Liver (tissue), 9 donors: Measurements from ENCODE around the gene RPTOR. TPM values are rescaled to one million over a fixed set of nuclear protein-coding genes. Genes with fewer than 3 reads are reported as not detected.

Source experiments
- DNase-seq: peaks from one replicate; pipeline ENCODE4 v3.0.0-alpha.2; 2017; ENCODE audit warnings: low spot score
- H3K27ac ChIP-seq, 2 donors: one replicate each; pipeline ENCODE4 v1.7.0; 2013; ENCODE audit warnings: inconsistent platforms in 2 of 2, low read length in 2 of 2, control low read depth in 1 of 2, low read depth in 1 of 2, mild to moderate bottlenecking in 1 of 2
- H3K27me3 ChIP-seq, 4 donors: one replicate each; pipeline versions ENCODE4 v1.6.1 to v1.7.0; 2013; ENCODE audit warnings: low read length in 3 of 4, inconsistent platforms in 1 of 4, mild to moderate bottlenecking in 1 of 4, moderate library complexity in 1 of 4; ENCODE audit not compliant: control insufficient read depth in 4 of 4, insufficient read depth in 4 of 4
- H3K36me3 ChIP-seq, 4 donors: one replicate each; pipeline versions ENCODE4 v1.6.1 to v1.7.0; 2013; ENCODE audit warnings: low read length in 3 of 4, mild to moderate bottlenecking in 3 of 4, low read depth in 1 of 4, moderate library complexity in 1 of 4; ENCODE audit not compliant: control insufficient read depth in 4 of 4, insufficient read depth in 3 of 4
- H3K4me1 ChIP-seq, 4 donors: one replicate each; pipeline versions ENCODE4 v1.6.1 to v1.7.0; 2013; ENCODE audit warnings: low read length in 3 of 4, mild to moderate bottlenecking in 3 of 4, moderate library complexity in 1 of 4; ENCODE audit not compliant: control insufficient read depth in 4 of 4, insufficient read depth in 4 of 4
- H3K4me3 ChIP-seq, 3 donors: one replicate each; pipeline versions ENCODE4 v1.6.1 to v1.7.0; 2013; ENCODE audit warnings: low read length in 3 of 3, control low read depth in 1 of 3, low read depth in 1 of 3, mild to moderate bottlenecking in 1 of 3
- H3K9ac ChIP-seq, 2 donors: one replicate each; pipeline ENCODE4 v1.7.0; 2013; ENCODE audit warnings: low read length in 2 of 2, mild to moderate bottlenecking in 2 of 2, moderate library complexity in 2 of 2, control low read depth in 1 of 2, low read depth in 1 of 2
- H3K9me3 ChIP-seq, 4 donors: one replicate each; pipeline versions ENCODE4 v1.6.1 to v1.7.0; 2013; ENCODE audit warnings: low read length in 3 of 4; ENCODE audit not compliant: control insufficient read depth in 4 of 4
- EGR1 ChIP-seq, 2 donors: IDR thresholded peaks; 2 replicates each; pipeline ENCODE4 v1.6.1; 2016 to 2018; ENCODE audit warnings: antibody characterized with exemption in 2 of 2, low read depth in 2 of 2
- FOXA1 ChIP-seq: IDR thresholded peaks from 2 replicates; pipeline ENCODE4 v1.6.1; 2016; ENCODE audit warnings: antibody characterized with exemption
- FOXA2 ChIP-seq: IDR thresholded peaks from 2 replicates; pipeline ENCODE4 v1.6.1; 2016; ENCODE audit warnings: antibody characterized with exemption
- HNF4A ChIP-seq, 2 donors: conservative IDR thresholded peaks; 2 replicates each; pipeline ENCODE4 v1.6.1; 2016; ENCODE audit warnings: antibody characterized with exemption in 2 of 2, mild to moderate bottlenecking in 2 of 2
- HNF4G ChIP-seq: IDR thresholded peaks from 2 replicates; pipeline ENCODE4 v1.6.1; 2016; ENCODE audit warnings: antibody characterized with exemption
- JUND ChIP-seq, 2 donors: IDR thresholded peaks; 2 replicates each; pipeline ENCODE4 v1.6.1; 2016; ENCODE audit warnings: antibody characterized with exemption in 2 of 2
- NR2F2 ChIP-seq: IDR thresholded peaks from 2 replicates; pipeline ENCODE4 v1.6.1; 2016; ENCODE audit warnings: antibody characterized with exemption
- RAD21 ChIP-seq, 2 donors: IDR thresholded peaks; 2 replicates each; pipeline ENCODE4 v1.6.1; 2016; ENCODE audit warnings: antibody characterized with exemption in 2 of 2, mild to moderate bottlenecking in 2 of 2
- SP1 ChIP-seq: IDR thresholded peaks from 2 replicates; pipeline ENCODE4 v1.6.1; 2018; ENCODE audit warnings: antibody characterized with exemption, mild to moderate bottlenecking
- TAF1 ChIP-seq: conservative IDR thresholded peaks from 2 replicates; pipeline ENCODE4 v1.6.1; 2016; ENCODE audit warnings: antibody characterized with exemption, mild to moderate bottlenecking
- WGBS: extraction: QIAGEN DNeasy Blood & Tissue Kit; methylation state at CpG from one replicate; pipeline ENCODE4 v1.1.7; 2013; 5-methylcytosine and 5-hydroxymethylcytosine counted together
- polyA plus RNA-seq, 2 donors: library from polyadenylated mRNA; stranded (reverse) in 1 of 2; unstranded in 1 of 2; fragments of 200-250 nt in 1 of 2; fragments of >200 nt in 1 of 2; fragmentation: Nextera tagmentation in 1 of 2; extraction: Ambion mirVana in 1 of 2; gene quantifications; one replicate each; pipeline versions ENCODE4 v1.2.1 to v1.2.3, GENCODE V29; 2013 to 2015
- total RNA-seq, 2 donors: library from RNA; depleted of rRNA; stranded (reverse); fragments of >200 nt; gene quantifications; one replicate each; pipeline ENCODE4 v1.2.3, GENCODE V29; 2014
- TF ChIP-seq, protein P1 (sequence below): IDR thresholded peaks from 2 replicates; pipeline ENCODE4 v1.6.1; 2016; ENCODE audit warnings: antibody characterized with exemption, mild to moderate bottlenecking
- TF ChIP-seq, protein P2 (sequence below): fragments of 150-350 bp; IDR thresholded peaks from 2 replicates; pipeline ENCODE4 v1.5.1; 2017; ENCODE audit warnings: improper control_type of control experiment, low read depth, low read length; ENCODE audit not compliant: missing input control
- TF ChIP-seq, protein P3 (sequence below): IDR thresholded peaks from 2 replicates; pipeline ENCODE4 v1.6.1; 2016; ENCODE audit warnings: antibody characterized with exemption
- donor health status: healthy.
- donor health status: healthy.
- donor health status: healthy.
- donor health status: healthy.
- donor health status: healthy.

RPTOR gene
- total and polyA plus RNA-seq, 4 donors = 4.8 to 25.4 (median 11.6) TPM

DNA sequence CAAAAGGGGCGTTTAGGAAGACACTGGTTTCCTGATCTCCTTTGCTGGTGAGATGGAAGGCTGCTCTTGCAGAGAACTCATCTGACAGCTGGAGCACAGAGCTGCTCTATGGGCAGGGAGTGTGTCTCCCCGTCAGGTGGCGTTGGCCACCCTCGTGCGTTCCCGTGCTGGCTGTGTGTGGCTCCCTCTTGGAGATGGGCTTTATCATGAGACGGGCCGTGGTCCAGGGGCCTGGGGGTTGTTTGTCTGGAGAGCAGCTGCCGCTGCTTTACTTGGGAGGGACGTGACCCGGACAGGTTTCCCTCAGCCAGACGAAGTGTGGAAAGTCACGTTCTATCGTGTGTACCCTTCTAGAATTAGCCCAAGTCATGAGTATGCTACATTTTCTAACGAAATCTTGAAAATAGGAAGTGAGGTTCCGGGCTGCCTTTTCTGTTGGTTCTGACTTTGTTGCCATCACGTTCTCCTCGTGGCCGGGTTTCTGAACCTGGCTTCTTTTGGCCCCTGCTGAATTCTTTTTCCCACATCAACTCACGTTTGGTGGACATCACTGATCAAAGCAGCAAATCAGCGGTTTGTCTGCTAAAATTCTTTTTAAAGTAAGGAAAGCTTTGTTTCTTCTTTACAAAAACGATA is 341.4 kb downstream of the RPTOR start:
- no peak overlapping the region for H3K4me3 ChIP-seq
- WGBS = 95% methylated on average over 22 of the region's 22 CpGs
- TF ChIP-seq, protein P1, sequence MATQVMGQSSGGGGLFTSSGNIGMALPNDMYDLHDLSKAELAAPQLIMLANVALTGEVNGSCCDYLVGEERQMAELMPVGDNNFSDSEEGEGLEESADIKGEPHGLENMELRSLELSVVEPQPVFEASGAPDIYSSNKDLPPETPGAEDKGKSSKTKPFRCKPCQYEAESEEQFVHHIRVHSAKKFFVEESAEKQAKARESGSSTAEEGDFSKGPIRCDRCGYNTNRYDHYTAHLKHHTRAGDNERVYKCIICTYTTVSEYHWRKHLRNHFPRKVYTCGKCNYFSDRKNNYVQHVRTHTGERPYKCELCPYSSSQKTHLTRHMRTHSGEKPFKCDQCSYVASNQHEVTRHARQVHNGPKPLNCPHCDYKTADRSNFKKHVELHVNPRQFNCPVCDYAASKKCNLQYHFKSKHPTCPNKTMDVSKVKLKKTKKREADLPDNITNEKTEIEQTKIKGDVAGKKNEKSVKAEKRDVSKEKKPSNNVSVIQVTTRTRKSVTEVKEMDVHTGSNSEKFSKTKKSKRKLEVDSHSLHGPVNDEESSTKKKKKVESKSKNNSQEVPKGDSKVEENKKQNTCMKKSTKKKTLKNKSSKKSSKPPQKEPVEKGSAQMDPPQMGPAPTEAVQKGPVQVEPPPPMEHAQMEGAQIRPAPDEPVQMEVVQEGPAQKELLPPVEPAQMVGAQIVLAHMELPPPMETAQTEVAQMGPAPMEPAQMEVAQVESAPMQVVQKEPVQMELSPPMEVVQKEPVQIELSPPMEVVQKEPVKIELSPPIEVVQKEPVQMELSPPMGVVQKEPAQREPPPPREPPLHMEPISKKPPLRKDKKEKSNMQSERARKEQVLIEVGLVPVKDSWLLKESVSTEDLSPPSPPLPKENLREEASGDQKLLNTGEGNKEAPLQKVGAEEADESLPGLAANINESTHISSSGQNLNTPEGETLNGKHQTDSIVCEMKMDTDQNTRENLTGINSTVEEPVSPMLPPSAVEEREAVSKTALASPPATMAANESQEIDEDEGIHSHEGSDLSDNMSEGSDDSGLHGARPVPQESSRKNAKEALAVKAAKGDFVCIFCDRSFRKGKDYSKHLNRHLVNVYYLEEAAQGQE = no peak
- TF ChIP-seq SP1 (no peak), FOXA2 (no peak), JUND (IDR thresholded peaks at IDR 0.05) (no peak), HNF4A (conservative IDR thresholded peaks at IDR 0.05) (no peak), EGR1 (IDR thresholded peaks at IDR 0.05; ENCODE audit: low read depth in 2 of 2) (no peak), HNF4G (no peak)
- TF ChIP-seq, protein P2, sequence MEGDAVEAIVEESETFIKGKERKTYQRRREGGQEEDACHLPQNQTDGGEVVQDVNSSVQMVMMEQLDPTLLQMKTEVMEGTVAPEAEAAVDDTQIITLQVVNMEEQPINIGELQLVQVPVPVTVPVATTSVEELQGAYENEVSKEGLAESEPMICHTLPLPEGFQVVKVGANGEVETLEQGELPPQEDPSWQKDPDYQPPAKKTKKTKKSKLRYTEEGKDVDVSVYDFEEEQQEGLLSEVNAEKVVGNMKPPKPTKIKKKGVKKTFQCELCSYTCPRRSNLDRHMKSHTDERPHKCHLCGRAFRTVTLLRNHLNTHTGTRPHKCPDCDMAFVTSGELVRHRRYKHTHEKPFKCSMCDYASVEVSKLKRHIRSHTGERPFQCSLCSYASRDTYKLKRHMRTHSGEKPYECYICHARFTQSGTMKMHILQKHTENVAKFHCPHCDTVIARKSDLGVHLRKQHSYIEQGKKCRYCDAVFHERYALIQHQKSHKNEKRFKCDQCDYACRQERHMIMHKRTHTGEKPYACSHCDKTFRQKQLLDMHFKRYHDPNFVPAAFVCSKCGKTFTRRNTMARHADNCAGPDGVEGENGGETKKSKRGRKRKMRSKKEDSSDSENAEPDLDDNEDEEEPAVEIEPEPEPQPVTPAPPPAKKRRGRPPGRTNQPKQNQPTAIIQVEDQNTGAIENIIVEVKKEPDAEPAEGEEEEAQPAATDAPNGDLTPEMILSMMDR = no peak
- TF ChIP-seq, protein P3, sequence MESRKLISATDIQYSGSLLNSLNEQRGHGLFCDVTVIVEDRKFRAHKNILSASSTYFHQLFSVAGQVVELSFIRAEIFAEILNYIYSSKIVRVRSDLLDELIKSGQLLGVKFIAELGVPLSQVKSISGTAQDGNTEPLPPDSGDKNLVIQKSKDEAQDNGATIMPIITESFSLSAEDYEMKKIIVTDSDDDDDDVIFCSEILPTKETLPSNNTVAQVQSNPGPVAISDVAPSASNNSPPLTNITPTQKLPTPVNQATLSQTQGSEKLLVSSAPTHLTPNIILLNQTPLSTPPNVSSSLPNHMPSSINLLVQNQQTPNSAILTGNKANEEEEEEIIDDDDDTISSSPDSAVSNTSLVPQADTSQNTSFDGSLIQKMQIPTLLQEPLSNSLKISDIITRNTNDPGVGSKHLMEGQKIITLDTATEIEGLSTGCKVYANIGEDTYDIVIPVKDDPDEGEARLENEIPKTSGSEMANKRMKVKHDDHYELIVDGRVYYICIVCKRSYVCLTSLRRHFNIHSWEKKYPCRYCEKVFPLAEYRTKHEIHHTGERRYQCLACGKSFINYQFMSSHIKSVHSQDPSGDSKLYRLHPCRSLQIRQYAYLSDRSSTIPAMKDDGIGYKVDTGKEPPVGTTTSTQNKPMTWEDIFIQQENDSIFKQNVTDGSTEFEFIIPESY = no peak
- no peak for DNase-seq
- H3K9ac ChIP-seq = no peak overlapping the region
- H3K36me3 ChIP-seq = peaks cover 0 to 28% (median 9%) of the 10 kb centered on the region in 4 donors
- H3K27ac ChIP-seq = no peak overlapping the region
- H3K4me1 ChIP-seq = no peaks in the 10 kb centered on the region
- H3K9me3 ChIP-seq = no peaks in the 10 kb centered on the region
- no peaks in the 10 kb centered on the region for H3K27me3 ChIP-seq

DNA sequence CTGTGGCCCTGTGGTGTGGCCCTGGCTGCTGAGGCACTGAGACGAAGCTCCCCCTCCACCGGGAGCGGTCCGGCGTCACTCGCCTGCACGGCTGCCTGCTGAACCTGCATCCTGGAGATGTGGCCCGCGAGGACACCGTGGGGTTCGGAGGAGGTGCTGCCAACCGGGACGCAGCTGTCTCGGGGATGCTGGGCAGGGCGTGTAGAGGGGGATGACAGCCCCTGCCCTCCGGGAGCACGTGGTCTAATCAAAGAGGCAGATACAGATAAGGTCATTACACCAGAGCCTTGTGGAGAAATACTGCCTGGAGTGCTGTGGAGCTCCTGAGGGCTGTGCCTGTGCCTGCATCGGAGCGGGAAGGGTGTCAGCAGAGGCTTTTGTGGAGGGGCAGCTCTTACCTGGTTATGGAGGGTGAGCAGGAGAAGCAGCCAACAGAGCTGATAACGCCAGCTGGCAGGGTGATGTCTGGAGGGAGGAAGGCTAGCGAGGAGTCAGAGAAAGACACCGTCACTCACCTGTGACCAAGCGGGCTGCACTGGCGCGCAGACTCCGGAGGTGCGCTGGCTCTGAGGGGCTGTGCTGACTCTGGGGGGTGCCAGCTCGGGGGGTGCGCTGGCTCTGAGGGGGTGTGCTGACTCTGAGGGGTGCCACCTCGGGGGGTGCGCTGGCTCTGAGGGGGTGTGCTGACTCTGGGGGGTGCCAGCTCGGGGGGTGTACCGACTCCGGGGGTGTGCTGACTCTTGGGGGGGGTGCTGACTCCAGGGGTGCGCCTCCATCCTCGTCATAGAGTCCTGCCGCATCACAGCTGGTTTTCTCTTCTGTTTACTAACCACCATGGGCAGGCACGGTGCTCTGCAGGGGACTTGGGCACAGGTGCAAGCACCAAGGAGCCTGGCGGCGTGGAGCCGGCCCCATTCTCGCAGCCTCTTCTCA is 342.3 kb downstream of the RPTOR start:
- no peak overlapping the region for H3K4me3 ChIP-seq
- no peak overlapping the region for H3K9ac ChIP-seq
- peaks cover 0 to 34% (median 7%) of the 10 kb centered on the region in 4 donors for H3K36me3 ChIP-seq
- no peak overlapping the region for H3K27ac ChIP-seq
- no peaks in the 10 kb centered on the region for H3K9me3 ChIP-seq
- TF ChIP-seq, protein P3 = no peak
- TF ChIP-seq SP1 (no peak), FOXA2 (no peak), RAD21 (IDR thresholded peaks at IDR 0.05) (no peak), TAF1 (no peak), FOXA1 (no peak), NR2F2 (no peak), JUND (IDR thresholded peaks at IDR 0.05) (no peak)
- no peak for DNase-seq
- no peaks in the 10 kb centered on the region for H3K4me1 ChIP-seq
- 96% methylated on average over 42 of the region's 42 CpGs for WGBS
- no peaks in the 10 kb centered on the region for H3K27me3 ChIP-seq
